Measurements from ENCODE around the gene PDE3A. TPM values are rescaled to one million over a fixed set of nuclear protein-coding genes. Genes with fewer than 3 reads are reported as not detected.

PDE3A gene
- total RNA-seq, 2 experiments from 2014 or later, result not detected

- H3K27ac Mint-ChIP-seq, result no peak overlapping the region
- H3K4me1 Mint-ChIP-seq, result no peaks in the 10 kb centered on the region
- no peaks in the 10 kb centered on the region for H3K36me3 Mint-ChIP-seq (ENCODE audit: low read depth)
- H3K4me3 Mint-ChIP-seq, result no peak overlapping the region
- CTCF ChIA-PET, result no interaction called here
- no peak for DNase-seq
- POLR2A ChIA-PET, result no interaction called here
- H3K27me3 Mint-ChIP-seq, result no peaks in the 10 kb centered on the region
- H3K9me3 Mint-ChIP-seq, result no peaks in the 10 kb centered on the region
These were observed 74.9 kb downstream of the PDE3A start for GRCh38 chr12:20443255-20443654.

DNA sequence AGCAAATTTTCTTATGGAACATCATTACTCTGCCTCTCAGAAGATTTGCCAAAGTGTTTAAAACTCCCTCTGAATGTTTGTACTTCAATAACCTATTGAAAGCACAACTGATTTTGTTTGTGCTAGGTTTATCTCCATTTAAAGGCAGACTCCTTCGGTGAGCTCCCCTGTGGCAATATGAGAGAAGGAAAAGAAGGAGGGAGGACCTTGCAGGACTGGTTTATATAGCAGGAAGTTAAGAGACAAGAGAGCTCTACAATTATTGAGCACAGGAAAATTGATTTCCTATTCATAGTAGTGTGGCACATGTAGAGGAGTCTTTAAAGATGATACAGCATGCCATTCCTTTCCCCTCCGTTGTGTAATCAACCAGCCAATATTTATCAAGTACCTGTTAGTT, 75.5 kb downstream of the PDE3A start:
- Mint-ChIP-seq H3K4me1 (no peaks in the 10 kb centered on the region), H3K27me3 (no peaks in the 10 kb centered on the region), H3K27ac (no peak overlapping the region), H3K9me3 (no peaks in the 10 kb centered on the region), H3K36me3 (ENCODE audit: low read depth) (no peaks in the 10 kb centered on the region), H3K4me3 (no peak overlapping the region)
- no peak for DNase-seq
- ChIA-PET CTCF (no interaction called here), POLR2A (no interaction called here)

DNA sequence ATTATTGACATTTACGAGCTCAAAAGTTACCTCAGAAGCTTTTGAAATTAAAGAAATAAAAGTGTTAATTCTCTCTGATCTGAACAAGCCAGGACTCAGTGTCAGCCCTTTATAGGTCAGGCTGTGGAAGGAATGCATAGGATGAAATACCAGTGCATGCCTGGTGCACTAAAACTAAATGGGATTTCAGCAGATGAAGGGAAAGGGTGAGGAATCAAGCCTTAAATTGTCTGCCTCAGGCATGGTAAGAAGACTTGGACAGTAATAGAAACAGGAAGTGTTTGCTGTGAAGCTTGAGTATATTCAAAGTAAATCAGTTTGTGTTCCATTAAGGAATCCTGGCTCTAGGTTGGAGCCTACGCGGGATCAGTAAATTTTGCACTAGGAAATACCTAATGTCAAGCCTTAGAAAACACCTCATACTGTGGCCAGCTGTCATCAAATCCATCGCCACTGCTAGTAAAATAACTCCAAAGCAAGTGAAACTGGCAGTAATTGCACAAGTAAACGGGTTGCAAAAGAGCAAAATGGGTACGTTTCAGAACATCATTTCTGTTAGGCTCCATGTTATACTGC, 76.3 kb downstream of the PDE3A start:
- Mint-ChIP-seq H3K9me3 (no peaks in the 10 kb centered on the region), H3K27ac (no peak overlapping the region), H3K27me3 (no peaks in the 10 kb centered on the region), H3K4me1 (no peaks in the 10 kb centered on the region), H3K36me3 (ENCODE audit: low read depth) (no peaks in the 10 kb centered on the region), H3K4me3 (no peak overlapping the region)
- CTCF ChIA-PET, result no interaction called here
- POLR2A ChIA-PET, result no interaction called here
- no peak for DNase-seq

DNA sequence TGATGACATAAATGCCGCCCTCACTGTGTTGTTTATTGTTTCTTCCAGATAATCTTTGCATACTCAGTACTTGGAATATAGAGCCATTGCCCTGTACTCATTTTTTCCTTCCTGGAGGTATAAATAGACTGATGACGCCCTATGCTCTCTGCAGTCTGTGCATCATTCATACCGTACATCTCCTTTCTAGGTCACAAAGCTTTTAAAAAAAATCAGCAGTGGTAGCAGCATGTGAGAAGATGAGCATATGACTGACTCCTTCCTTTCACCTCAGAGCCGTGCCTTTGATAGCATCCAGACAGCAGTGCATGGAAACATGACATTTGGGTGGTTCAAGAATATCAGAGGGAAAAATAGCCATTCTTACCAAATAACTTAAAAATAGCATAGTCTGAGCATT, 77.3 kb downstream of the PDE3A start:
- Mint-ChIP-seq H3K36me3 (ENCODE audit: low read depth) (no peaks in the 10 kb centered on the region), H3K4me1 (no peaks in the 10 kb centered on the region), H3K27ac (no peak overlapping the region), H3K4me3 (no peak overlapping the region), H3K9me3 (no peaks in the 10 kb centered on the region), H3K27me3 (no peaks in the 10 kb centered on the region)
- CTCF ChIA-PET, result no interaction called here
- DNase-seq, result no peak
- POLR2A ChIA-PET, result no interaction called here

GRCh38 chr12:20446836-20447235, 78.5 kb downstream of the PDE3A start:
- H3K36me3 Mint-ChIP-seq (ENCODE audit: low read depth), result no peaks in the 10 kb centered on the region
- H3K4me3 Mint-ChIP-seq, result no peak overlapping the region
- CTCF ChIA-PET, result no interaction called here
- POLR2A ChIA-PET, result no interaction called here
- H3K27ac Mint-ChIP-seq, result no peak overlapping the region
- H3K27me3 Mint-ChIP-seq, result no peaks in the 10 kb centered on the region
- no peaks in the 10 kb centered on the region for H3K4me1 Mint-ChIP-seq
- H3K9me3 Mint-ChIP-seq, result no peaks in the 10 kb centered on the region
- no peak for DNase-seq

GRCh38 chr12:20448781-20449180, 80.4 kb downstream of the PDE3A start:
- Mint-ChIP-seq H3K27ac (no peak overlapping the region), H3K36me3 (ENCODE audit: low read depth) (no peaks in the 10 kb centered on the region), H3K4me3 (no peak overlapping the region), H3K9me3 (no peaks in the 10 kb centered on the region), H3K4me1 (no peaks in the 10 kb centered on the region), H3K27me3 (no peaks in the 10 kb centered on the region)
- POLR2A ChIA-PET, result no interaction called here
- CTCF ChIA-PET, result no interaction called here
- no peak for DNase-seq

DNA sequence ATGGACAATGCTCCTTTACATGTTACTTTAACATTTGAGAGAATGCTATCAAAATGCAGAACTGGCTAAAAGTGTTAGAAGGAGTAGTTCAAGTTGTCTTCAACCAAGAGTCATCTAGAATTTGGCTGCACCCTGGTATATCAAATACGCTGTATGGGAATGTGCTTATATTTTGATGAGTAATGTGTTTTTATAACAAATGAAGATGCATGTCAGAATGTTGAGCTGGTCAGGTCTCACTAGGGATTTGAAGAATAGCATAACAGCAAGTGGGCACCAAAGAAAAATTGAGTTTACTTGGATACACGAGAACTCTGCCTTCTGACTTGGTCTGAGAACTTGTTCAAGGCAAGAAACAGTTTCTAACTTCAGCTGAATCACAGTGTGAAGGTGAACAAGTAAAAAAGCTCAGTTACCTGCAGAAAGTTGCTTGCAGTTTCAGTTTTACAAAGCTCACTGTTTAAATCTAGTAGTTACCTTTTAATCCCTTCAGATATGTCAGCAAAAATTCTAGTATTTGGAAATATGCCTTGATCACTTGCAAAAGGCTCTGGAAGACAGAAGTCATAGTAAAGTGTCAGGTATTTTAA, 82.3 kb downstream of the PDE3A start:
- H3K27me3 Mint-ChIP-seq, result no peaks in the 10 kb centered on the region
- ChIA-PET CTCF (interaction anchor here (1.3 kb wide), 1 partner anchor 12 kb away, joined by 3 read pairs; no protein-coding TSS in a partner anchor), POLR2A (no interaction called here)
- H3K27ac Mint-ChIP-seq, result no peak overlapping the region
- no peaks in the 10 kb centered on the region for H3K36me3 Mint-ChIP-seq (ENCODE audit: low read depth)
- DNase-seq, result no peak
- H3K4me1 Mint-ChIP-seq, result no peaks in the 10 kb centered on the region
- no peak overlapping the region for H3K4me3 Mint-ChIP-seq
- no peaks in the 10 kb centered on the region for H3K9me3 Mint-ChIP-seq

DNA sequence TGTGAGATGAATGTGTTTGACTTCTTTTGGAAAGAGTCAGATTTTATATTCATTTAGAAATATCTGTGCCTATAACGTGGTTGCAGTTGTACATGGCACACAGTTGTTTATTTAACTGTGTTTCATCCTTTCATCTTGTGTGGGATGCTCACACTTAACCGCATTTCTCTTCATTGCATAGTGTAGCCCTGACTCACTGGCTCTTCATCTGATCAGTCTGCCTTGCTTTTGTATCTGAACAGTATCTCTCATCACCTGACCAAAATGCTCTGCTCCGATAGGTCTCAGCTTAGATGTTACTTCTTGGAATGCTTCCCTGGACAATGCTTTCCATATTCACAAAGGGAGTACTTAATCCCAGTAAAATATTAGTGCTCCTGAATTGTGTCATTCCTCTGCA, 83.4 kb downstream of the PDE3A start:
- Mint-ChIP-seq H3K27me3 (no peaks in the 10 kb centered on the region), H3K9me3 (no peaks in the 10 kb centered on the region), H3K27ac (no peak overlapping the region), H3K4me1 (no peaks in the 10 kb centered on the region), H3K36me3 (ENCODE audit: low read depth) (no peaks in the 10 kb centered on the region), H3K4me3 (no peak overlapping the region)
- ChIA-PET POLR2A (no interaction called here), CTCF (interaction anchor here (1.3 kb wide), 1 partner anchor 11 kb away, joined by 3 read pairs; no protein-coding TSS in a partner anchor)
- no peak for DNase-seq

DNA sequence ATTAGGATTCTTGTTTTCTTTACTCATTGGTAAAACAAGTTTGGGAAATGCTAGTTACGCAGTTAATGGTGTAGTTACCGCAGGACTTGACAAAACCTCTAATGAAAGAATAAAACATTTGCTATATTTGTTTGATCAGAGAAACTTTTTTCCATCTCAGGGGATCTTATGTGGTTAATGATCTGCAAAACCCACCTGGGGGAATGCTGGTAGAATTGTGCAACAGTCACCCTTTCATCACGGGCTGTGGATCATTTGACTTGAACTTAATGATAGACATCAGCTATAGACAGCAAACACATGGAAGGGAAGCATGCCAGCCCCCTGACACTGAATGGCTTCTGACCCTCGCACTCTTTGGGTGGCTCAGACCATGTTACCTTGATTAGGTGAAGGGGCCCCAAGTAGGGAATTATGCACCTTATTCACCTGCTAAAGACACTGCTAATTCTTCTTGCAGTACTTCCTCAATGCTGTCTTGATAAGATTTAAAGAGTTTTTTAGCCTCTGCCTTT, 84.2 kb downstream of the PDE3A start:
- Mint-ChIP-seq H3K27ac (no peak overlapping the region), H3K36me3 (ENCODE audit: low read depth) (no peaks in the 10 kb centered on the region), H3K9me3 (no peaks in the 10 kb centered on the region), H3K4me1 (no peaks in the 10 kb centered on the region), H3K27me3 (no peaks in the 10 kb centered on the region), H3K4me3 (no peak overlapping the region)
- no peak for DNase-seq
- POLR2A ChIA-PET, result no interaction called here
- CTCF ChIA-PET, result no interaction called here

- Mint-ChIP-seq H3K9me3 (no peaks in the 10 kb centered on the region), H3K4me3 (no peak overlapping the region), H3K27ac (no peak overlapping the region), H3K36me3 (ENCODE audit: low read depth) (no peaks in the 10 kb centered on the region), H3K27me3 (no peaks in the 10 kb centered on the region), H3K4me1 (no peaks in the 10 kb centered on the region)
- CTCF ChIA-PET, result no interaction called here
- POLR2A ChIA-PET, result no interaction called here
- no peak for DNase-seq
These were observed 85.5 kb downstream of the PDE3A start for GRCh38 chr12:20453756-20454310.

GRCh38 chr12:20455001-20455706, 86.8 kb downstream of the PDE3A start:
- no peaks in the 10 kb centered on the region for H3K36me3 Mint-ChIP-seq (ENCODE audit: low read depth)
- H3K9me3 Mint-ChIP-seq, result no peaks in the 10 kb centered on the region
- CTCF ChIA-PET, result interaction anchor here (1.0 kb wide), 1 partner anchor 9 kb away, joined by 3 read pairs; no protein-coding TSS in a partner anchor
- DNase-seq, result no peak
- POLR2A ChIA-PET, result no interaction called here
- no peaks in the 10 kb centered on the region for H3K27me3 Mint-ChIP-seq
- no peak overlapping the region for H3K4me3 Mint-ChIP-seq
- H3K4me1 Mint-ChIP-seq, result no peaks in the 10 kb centered on the region
- no peak overlapping the region for H3K27ac Mint-ChIP-seq

DNA sequence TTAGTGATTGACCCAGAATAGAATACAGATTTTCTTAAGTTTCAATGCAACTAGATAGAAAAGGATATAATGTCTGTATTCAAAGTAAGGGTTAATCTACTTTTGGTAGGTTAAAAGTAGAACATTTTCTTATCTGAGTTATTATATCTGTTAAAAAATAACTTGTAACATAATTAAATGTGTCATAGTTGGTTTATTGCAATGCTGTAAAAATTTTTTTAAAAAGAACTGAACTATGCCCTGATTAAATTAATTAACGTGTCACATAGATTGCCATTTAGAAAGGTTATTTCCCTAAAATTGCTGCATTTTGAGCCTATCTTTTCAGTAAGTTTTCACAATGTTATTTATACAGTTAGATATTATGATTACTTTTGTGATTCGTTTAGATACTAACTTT, 89.2 kb downstream of the PDE3A start:
- no peak overlapping the region for H3K4me3 Mint-ChIP-seq
- H3K27ac Mint-ChIP-seq, result no peak overlapping the region
- H3K36me3 Mint-ChIP-seq (ENCODE audit: low read depth), result no peaks in the 10 kb centered on the region
- no peaks in the 10 kb centered on the region for H3K4me1 Mint-ChIP-seq
- ChIA-PET CTCF (no interaction called here), POLR2A (no interaction called here)
- no peaks in the 10 kb centered on the region for H3K9me3 Mint-ChIP-seq
- no peaks in the 10 kb centered on the region for H3K27me3 Mint-ChIP-seq
- no peak for DNase-seq

DNA sequence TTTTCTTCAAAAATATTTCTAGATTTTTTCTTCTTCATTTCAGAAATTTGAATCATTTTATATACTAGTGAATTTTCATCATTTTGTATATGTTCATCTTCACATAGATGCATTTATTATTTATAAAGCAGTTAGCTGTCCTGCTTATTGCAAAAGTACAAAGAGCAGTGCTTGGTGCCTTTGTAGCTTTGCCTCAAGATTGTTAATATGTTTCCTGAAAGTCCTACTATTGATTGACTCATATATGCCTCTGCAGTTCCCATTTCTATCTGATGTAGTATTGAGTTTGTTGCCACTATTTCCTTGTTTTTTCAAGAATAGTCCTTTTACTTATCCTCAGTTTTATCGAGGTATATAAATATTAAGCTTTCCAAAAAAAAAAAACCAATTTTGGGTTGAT, 89.7 kb downstream of the PDE3A start:
- ChIA-PET CTCF (no interaction called here), POLR2A (no interaction called here)
- Mint-ChIP-seq H3K9me3 (no peaks in the 10 kb centered on the region), H3K4me3 (no peak overlapping the region), H3K27me3 (no peaks in the 10 kb centered on the region), H3K27ac (no peak overlapping the region), H3K4me1 (no peaks in the 10 kb centered on the region), H3K36me3 (ENCODE audit: low read depth) (no peaks in the 10 kb centered on the region)
- DNase-seq, result no peak

DNA sequence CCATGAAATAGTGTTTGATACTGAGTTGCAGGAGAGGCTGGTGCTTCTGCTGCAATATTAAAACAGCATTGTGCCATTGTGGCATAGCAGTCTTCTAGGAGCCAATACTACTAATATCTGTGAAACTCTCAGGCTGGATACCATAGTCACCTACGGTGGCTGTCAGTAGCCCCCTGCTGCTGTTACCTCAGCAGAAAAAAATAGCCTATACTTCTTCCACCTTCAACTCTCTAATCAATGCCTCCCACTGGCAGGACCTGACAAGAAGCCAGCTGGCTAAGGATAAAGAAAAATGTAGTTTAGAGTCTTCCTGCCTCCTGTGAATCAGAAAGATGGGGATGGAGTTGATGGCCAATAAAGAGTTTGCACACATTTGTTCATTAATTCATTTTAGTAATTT, 91.6 kb downstream of the PDE3A start:
- no peaks in the 10 kb centered on the region for H3K36me3 Mint-ChIP-seq (ENCODE audit: low read depth)
- no peak for DNase-seq
- no peaks in the 10 kb centered on the region for H3K27me3 Mint-ChIP-seq
- no peak overlapping the region for H3K27ac Mint-ChIP-seq
- ChIA-PET CTCF (no interaction called here), POLR2A (no interaction called here)
- no peak overlapping the region for H3K4me3 Mint-ChIP-seq
- H3K9me3 Mint-ChIP-seq, result no peaks in the 10 kb centered on the region
- H3K4me1 Mint-ChIP-seq, result no peaks in the 10 kb centered on the region
